DLD1 (cell line): Measurements from ENCODE around the gene SEMA6B.
"Not testable (repeated sequence)": the region's sequence is repeated elsewhere in the genome, so short reads cannot be mapped to it uniquely, and the experiment has no call there.

Experiments
- in situ Hi-C: cut with HindIII; loops from 2 replicates; pipeline ENCODE4 v1.10.0; 2017; ENCODE audit warnings: low sequenced_read_pairs

Gene SEMA6B

DNA sequence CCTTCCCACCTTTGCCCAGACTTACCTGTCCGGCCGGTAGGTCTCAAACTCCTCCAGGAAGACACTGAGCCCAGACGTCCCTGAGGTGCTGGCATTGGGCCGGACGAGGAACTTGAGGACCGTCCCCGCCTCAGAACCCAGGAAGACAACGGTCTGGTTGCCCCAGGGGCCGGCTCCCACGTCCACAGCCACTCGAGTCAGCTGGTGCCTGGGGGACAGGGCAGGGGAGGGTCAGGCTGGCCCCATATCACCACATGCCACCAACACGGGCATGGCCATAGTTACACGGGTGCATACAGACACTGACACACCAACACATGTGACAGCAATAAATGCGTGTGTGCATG is 11.3 kb downstream of the SEMA6B start:
- in situ Hi-C loops, result no loop called here

DNA sequence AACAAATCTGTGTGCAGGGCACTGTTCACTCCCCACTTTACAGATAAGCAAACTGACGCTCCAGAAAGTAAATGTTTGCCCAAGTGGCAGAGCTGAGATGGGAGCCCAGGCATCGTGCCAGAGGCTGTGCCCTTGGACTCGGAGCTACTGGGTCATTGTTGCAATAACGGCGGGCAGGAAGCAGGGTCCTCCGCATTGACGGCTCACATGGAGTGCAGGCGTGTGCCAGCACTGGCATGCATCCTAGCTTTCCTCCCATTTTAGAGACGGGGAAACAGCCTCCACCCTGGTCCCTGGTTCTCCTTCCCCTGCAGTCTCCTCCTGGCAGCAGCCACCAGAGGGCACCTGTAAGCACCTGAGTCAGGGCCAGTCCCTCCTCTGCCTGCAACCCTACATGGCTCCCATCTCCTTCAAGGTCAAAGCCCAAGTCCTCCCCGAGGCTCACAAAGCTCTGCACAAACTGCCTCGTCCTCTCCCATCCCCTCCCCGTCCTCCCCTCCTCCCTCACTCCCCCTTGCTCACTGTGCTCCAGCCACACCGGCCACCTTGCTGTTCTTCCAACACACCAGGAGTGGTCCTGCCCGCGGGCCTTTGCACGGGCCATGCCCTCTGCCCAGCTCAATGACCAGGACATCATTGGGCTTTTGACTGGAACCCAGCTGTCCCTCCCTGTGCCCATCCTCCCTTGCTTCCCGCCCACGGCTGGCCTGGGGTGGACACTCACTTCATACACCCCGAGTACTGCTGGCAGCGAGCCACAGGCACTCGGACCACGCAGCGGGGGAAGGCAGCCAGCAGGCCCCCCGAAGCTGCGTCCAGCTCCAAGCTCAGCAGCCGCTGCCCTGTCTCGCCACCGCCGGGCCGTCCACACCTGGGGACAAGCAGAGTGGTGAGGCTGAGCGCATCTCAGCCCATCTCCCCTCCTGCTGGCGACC is 11.9 kb downstream of the SEMA6B start:
- in situ Hi-C loops, result no loop called here

GRCh38 chr19:4543842-4544647 is 15.4 kb downstream of the SEMA6B start:
- in situ Hi-C loops, result no loop called here

- in situ Hi-C loops, result no loop called here
These were observed 16.3 kb downstream of the SEMA6B start for GRCh38 chr19:4542896-4543841.

DNA sequence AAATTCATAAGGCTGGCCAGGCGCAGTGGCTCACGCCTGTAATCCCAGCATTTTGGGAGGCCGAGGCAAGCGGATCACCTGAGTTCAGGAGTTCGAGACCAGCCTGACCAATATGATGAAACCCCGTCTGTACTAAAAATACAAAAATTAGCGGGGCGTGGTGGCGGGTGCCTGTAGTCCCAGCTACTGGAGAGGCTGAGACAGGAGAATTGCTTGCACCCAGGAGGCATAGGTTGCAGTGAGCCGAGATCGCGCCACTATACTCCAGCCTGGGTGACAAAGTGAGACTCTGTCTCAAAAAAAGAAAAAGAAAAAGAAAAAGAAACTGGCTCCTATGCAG is 17.7 kb downstream of the SEMA6B start:
- in situ Hi-C loops, result not testable (repeated sequence)

DNA sequence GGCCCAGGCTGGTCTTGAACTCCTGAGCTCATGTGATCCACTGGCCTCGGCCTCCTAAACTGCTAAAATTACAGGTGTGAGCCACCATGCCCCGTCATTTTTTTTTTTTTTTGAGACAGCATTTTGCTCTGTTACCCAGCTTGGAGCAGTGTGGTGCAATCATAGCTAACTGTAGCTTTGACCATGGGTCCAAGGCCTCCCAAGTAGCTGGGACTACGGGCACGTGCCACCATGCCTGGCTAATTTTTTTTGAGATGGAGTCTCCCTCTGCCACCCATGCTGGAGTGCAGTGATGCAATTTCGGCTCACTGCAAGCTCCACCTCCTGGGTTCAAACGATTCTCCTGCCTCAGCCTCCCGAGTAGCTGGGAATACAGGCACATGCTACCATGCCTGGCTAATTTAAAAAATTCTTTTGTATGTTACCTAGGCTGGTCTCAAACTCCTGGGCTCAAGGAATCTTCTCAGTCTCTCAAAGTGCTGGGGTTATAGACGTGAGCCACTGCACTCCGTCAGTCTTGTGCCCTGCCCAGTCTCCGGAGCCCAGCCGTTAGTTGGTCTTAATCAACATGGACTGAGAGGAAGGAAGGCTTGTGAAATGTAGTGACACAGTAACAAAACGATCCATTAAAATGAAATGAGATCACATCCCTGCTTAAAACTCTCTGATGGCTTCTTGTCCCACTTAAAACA is 18.2 kb downstream of the SEMA6B start:
- in situ Hi-C loops, result no loop called here

- in situ Hi-C loops, result no loop called here
These were observed 19.5 kb downstream of the SEMA6B start, which contains the start of gene LRG1 for GRCh38 chr19:4539693-4540581. Gene LRG1 (minus strand): TSS chr19:4540036. CDS start chr19:4540013, 23 bp downstream.

GRCh38 chr19:4539169-4539692 is 20.3 kb downstream of the SEMA6B start:
- in situ Hi-C loops, result no loop called here

GRCh38 chr19:4538601-4538954 is 20.9 kb downstream of the SEMA6B start:
- in situ Hi-C loops, result no loop called here

- in situ Hi-C loops, result no loop called here
These were observed 21.4 kb downstream of the SEMA6B start for GRCh38 chr19:4537953-4538600.

GRCh38 chr19:4536798-4537197 is 22.7 kb downstream of the SEMA6B start:
- in situ Hi-C loops, result no loop called here

DNA sequence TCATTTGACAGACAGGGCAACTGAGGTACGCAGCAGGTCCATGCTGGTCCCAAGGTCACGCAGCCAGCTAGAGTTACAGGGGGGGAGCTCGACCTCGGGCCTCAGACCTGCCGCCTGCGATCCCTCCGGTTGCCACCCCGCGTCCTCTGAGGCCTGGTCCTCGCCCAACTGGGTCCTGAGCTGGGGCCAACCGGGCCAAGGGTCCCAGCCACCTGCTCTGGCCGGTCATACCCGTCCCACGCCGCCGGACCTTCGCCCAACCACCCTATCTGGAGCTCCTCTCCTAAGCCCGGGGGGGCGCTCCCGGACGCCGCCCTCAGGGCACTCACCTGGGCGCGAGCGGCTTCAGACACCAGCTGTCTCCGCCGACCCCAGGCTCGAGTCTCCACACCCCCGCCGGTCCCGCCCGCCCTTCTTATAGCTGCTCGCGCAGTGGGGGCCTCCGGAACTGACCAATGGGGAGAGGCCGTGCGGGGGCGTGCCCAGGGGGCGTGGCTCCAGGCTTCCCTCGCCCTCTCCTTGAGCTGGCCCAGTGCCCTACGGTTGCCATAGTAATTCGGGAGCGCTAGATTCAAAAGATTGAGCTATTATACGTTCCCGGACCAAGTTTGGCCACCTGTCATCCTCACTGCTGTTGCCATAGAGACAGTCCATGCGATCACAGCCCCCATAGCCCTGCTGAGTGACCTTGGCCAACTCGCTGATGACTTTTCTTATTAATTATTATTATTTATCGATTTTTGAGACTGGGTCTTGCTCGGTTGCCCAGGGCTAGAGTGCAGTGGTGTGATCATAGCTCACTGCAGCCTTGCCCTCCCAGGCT is 24.4 kb downstream of the SEMA6B start, which contains the start of gene PLIN5:
Gene PLIN5 (minus strand): TSS at position 389 of the 823 bp plus-strand sequence. CDS start 1,150 bp downstream, outside the sequence.
- in situ Hi-C loops, result no loop called here

GRCh38 chr19:4533835-4534424 is 25.6 kb downstream of the SEMA6B start:
- in situ Hi-C loops, result no loop called here

DNA sequence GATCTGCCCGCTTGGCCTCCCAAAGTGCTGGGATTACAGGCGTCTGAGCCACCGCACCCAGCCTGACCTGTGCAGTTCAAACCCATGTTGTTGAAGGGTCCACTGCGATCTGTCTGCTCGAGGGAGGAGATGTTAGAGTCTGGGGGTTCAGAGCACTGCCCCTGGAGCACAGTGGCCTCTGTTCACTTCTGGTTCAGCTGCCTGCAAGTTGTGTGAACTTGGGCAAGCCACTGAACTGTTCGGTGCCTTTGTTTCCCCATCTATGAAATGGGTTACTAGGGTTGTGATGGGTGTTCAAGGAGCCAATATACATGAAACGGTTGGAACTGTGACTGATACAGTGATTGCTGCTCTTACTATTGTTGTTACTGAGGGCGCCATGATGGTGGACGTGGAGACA is 26.1 kb downstream of the SEMA6B start:
- in situ Hi-C loops, result no loop called here

DNA sequence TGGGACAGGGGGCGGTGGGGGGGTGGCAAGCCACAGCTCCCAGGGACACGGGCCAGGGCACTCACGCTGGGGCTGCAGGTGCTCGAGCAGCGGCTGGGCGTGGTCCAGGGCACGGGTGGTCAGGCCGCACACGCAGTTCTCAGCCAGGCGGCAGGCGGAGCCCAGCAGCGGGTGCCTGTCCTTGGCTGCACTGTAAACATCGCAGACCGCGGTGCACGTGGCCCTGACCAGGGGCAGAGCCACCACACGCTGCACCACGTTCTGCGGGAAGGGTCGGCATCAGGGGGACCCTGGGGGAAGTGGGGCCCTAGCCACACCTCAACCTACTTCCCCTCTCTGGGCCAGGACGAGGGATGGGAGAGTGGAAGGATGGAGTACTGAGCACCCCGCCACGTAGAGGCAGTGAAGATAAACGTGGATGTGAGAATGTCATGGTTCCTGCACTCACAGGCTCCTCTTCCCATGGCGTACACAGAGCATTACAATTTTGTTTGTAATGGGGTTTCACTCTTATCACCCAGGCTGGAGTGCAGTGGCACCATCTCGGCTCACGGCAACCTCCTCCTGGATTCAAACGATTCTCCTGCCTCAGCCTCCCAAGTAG is 27.8 kb downstream of the SEMA6B start:
- in situ Hi-C loops, result no loop called here

GRCh38 chr19:4529924-4530522 is 29.5 kb downstream of the SEMA6B start:
- in situ Hi-C loops, result no loop called here
